K562 (cell line): ENCODE data around the gene OR8B4. TPM values are rescaled to one million over a fixed set of nuclear protein-coding genes. Genes with fewer than 3 reads are reported as not detected.

Experiments used
- CBFA2T3 ChIP-seq: fragments of 450-650 bp; IDR thresholded peaks from 2 replicates; pipeline ENCODE4 v1.6.1; 2017
- HINFP ChIP-seq: fragments of 450-650 bp; conservative IDR thresholded peaks from 2 replicates; pipeline ENCODE4 v1.6.1; 2016; ENCODE audit warnings: missing genetic modification characterization, low read depth, mild to moderate bottlenecking, control low read depth, missing compliant biosample characterization
- JUND ChIP-seq, 2 experiments: IDR thresholded peaks; 2 replicates in 1 of 2; 3 replicates in 1 of 2; pipeline ENCODE4 v1.6.1; 2011; ENCODE audit warnings: borderline replicate concordance in 2 of 2, low read depth in 2 of 2, low read length in 2 of 2, improper control_type of control experiment in 1 of 2, missing biosample characterization in 1 of 2, missing genetic modification characterization in 1 of 2, missing genetic modification reagents in 1 of 2
- RAD21 ChIP-seq, 2 experiments: fragments of 250-450 bp in 1 of 2; fragments of 450-650 bp in 1 of 2; sonication (Bioruptor Pico) in 1 of 2; formaldehyde crosslinking in 1 of 2; IDR thresholded peaks in 1 of 2; conservative IDR thresholded peaks in 1 of 2; 2 replicates each; pipeline versions ENCODE4 v1.4.0 to v1.8.0; 2020 to 2022; ENCODE audit warnings: mild to moderate bottlenecking in 2 of 2, moderate library complexity in 1 of 2
- TAF15 ChIP-seq: fragments of 200-400 bp; formaldehyde crosslinking; IDR thresholded peaks from 2 replicates; pipeline ENCODE4 v1.6.1; 2017; ENCODE audit warnings: mild to moderate bottlenecking, low read depth, low read length, moderate library complexity
- TEAD1 ChIP-seq, 2 experiments: fragments of 450-650 bp in 1 of 2; sonication (generic) in 1 of 2; formaldehyde crosslinking; IDR thresholded peaks; 2 replicates each; pipeline versions ENCODE4 v1.4.0 to v1.8.0; 2020 to 2022; ENCODE audit warnings: mild to moderate bottlenecking in 2 of 2, missing genetic modification reagents in 1 of 2
- ZKSCAN1 ChIP-seq: fragments of 150-350 bp; IDR thresholded peaks from 2 replicates; pipeline ENCODE4 v1.6.1; 2016; ENCODE audit warnings: low read depth, low read length
- ZNF174 ChIP-seq: fragments of 250-450 bp; sonication (Bioruptor Pico); IDR thresholded peaks from 2 replicates; pipeline ENCODE4 v1.4.0; 2020; ENCODE audit warnings: mild to moderate bottlenecking
- ZNF318 ChIP-seq, 2 experiments: fragments of 450-650 bp; IDR thresholded peaks; 2 replicates each; pipeline ENCODE4 v1.6.1; 2016; ENCODE audit warnings: mild to moderate bottlenecking in 2 of 2, borderline replicate concordance in 1 of 2, low read depth in 1 of 2, moderate library complexity in 1 of 2
- ZNF583 ChIP-seq: fragments of 250-450 bp; sonication (Bioruptor Pico); IDR thresholded peaks from 2 replicates; pipeline ENCODE4 v1.4.0; 2020
- polyA plus RNA-seq, 8 experiments: library from polyadenylated mRNA; depleted of rRNA in 4 of 8; stranded (reverse) in 5 of 8; unstranded in 3 of 8; fragments of >200 nt; fragmentation: Nextera tagmentation in 2 of 8; fragmentation: Illumina TruSeq in 1 of 8; extraction: Ambion mirVana in 2 of 8; extraction: Trizol in 1 of 8; gene quantifications; 2 replicates each; pipeline versions ENCODE4 v1.2.1 to v1.2.3, GENCODE V29; 2011 to 2014; ENCODE audit warnings: inconsistent platforms in 1 of 8, missing spikeins in 1 of 8
- total RNA-seq, 7 experiments: library from RNA; depleted of rRNA in 6 of 7; stranded (reverse); fragments of >200 nt in 6 of 7; fragmentation: Illumina TruSeq in 2 of 7; extraction: Trizol in 2 of 7; gene quantifications; 2 replicates each; pipeline versions ENCODE4 v1.2.1 to v1.2.3, GENCODE V29; 2011 to 2021; ENCODE audit warnings: low replicate concordance in 1 of 7

The OR8B4 gene
- total and polyA plus RNA-seq, 9 of the 15 experiments (the other 6 are each of a cell fraction or from before 2014, with no cell fraction given) = not detected

- TF ChIP-seq ZNF318 (IDR thresholded peaks at IDR 0.05; ENCODE audit: borderline replicate concordance in 1 of 2, low read depth in 1 of 2) (no peak), ZKSCAN1 (no peak), ZNF174 (CRISPR knock-in tag) (no peak), HINFP (tag) (no peak), RAD21 (CRISPR knock-in tag; conservative IDR thresholded peaks at IDR 0.05 in 1 of 2, IDR thresholded peaks at IDR 0.05 in 1 of 2) (peak; percentile 49 to 74), TAF15 (no peak), ZNF583 (no peak), TEAD1 (CRISPR knock-in tag; IDR thresholded peaks at IDR 0.05) (peak in 1 of 2 experiments; percentile 83; a peak in 2 of 4 replicates), JUND (IDR thresholded peaks at IDR 0.05; ENCODE audit: borderline replicate concordance, low read depth, low read length) (peak; percentile 83; the same call in 1 of the 2 replicates), JUND (tag; IDR thresholded peaks at IDR 0.05; ENCODE audit: borderline replicate concordance, low read depth, low read length) (peak; percentile 73; the same call in 2 of the 3 replicates), CBFA2T3 (no peak)
These were observed 22.2 kb downstream of the OR8B4 start (continued) for GRCh38 chr11:124402326-124402922.
